AG20443 (cell line): Measurements from ENCODE around the gene CDK14.

Experiments used
- DNase-seq: peaks from one replicate; pipeline ENCODE4 v3.0.0; 2012; ENCODE audit warnings: low spot score, mixed read lengths

Gene CDK14

DNA sequence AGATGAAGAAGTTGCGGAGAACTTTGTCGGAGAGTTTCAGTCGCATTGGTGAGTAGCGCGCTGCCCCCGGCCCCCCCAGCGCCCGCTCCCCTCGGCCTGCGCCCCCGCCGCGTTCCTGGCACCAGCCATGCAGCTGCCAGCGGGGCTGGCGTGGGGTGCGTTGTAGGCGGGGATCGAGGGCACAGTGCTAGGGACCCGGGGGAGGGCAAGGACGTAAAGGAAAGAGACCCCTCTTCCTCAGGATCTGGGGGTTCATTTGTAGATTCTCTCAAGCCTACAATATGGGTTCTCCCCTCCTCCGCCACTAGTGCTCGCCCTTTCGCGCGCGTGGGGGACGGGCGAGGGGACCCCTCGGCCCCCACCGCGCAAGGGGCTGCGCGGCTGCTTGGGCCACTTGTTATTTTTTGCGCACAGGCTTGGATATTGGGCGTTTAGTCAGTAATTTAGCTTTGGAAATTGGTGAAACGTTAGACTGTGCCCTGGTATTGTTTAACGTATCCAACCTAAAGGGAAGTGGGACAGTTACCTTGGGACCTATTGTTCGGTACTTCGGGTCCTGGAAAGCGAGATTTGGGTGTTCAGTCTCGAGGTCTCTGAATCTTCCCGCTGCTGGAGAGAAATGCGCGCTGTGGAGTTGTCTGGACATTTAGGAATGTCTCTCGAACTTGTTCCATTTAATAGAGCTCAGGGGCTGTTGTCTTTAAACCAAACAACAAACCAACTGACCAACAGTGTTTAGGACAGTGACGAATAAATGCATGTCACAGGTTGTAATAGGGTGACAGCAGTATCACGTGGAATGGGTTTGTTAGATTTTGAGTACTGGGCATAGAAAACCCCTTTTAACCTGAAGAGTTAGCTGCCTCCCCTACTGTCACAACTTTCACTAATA is 796 bp downstream of the CDK14 start:
- peak; percentile 53 for DNase-seq

DNA sequence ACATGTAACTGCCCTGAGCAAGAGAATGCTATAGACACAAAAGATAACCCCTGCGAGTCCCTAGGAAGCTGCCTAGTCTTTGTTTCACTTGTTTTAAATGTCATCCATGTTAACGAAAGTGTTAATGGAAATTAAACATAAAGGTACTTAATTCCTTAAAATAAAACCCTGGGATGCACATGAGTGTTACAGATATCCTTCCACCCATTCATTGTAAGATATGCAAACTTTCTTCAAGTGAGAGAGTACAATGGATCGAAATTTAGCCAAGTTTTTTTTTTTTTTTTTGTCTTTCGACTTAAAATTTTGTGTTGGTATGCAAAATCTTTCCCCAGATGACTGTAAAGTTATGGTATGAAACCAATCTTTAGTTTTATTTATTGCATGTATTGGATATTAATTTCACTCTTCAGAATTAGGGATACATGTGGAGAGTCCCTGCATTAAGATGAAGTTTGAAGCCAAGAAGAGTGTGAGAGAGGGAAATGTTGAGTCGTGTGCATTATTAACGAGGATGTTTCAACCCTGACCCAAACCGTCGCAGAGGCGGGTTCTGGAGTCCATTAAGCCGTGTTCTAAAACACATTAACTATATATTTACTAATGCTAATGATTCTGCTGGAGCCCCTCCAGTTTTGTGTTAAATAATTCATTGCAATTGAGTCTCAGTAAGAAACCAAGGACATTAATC is 1.6 kb downstream of the CDK14 start:
- no peak for DNase-seq

DNA sequence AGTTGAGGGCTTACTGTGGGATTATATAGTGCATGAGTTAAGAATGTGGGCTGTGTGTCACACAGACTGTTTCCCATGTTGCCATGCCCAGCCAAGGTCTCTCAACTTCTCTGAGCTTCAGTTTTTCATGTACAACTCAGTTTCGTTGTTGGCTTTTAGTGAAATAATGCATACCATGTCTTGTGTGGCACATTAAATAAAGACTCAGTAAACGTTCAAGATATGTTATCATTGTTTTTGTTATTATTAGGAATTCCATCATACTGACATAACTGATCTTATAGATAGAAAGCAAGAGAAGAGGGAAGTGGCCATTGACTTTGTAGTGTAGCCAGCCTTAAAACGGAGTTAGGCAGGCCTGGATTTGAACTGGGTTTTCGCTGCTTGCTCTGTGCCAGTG is 2.9 kb downstream of the CDK14 start:
- DNase-seq = no peak

DNA sequence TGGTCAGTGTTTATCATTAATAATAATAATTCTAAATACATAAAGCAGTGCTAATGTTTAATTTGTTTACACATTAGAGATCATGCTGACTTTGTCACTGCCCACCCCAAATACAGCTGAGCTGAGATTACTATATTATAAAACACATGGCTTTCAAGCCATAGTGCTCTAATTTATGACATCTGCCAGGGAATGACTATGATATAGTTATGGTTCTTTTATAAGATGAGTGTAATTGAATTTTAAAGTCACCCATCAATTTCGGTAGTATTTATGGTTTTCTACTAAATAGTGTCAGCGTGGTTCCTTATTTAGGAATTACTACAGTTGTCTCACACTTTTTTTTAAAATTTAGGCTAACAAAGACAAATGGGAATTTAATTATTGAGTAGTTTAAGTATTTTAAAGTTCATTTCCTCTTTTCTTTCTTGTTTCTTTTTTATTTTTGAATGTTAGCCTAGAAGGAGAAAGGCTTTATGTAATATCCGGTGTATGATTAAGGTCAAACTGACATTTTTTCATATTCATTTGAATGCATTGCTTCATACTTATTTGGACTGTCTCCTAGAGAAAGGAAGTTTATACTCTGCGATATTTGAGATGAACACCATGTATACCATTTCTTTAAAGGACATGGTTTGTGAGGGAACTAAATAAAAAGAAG is 3.9 kb downstream of the CDK14 start:
- no peak for DNase-seq

DNA sequence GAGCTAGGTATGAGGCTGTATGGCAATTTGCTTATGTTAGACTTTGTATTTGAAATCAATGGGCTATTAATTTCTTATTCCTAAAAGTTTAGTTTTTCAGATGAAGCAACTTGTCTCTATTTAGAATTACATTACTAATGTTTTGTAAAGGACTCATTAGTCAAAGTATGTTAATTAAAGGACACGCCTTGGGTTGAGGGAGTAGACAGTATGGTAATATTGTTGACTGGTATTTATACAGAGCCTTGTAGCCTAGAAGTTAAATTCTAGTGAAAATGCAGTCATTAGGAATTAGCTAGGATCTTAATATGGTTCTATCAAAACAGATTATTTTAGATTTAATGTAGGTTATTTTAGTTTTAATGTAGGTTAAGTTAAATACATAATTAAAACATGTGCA is 6.2 kb downstream of the CDK14 start:
- no peak for DNase-seq

DNA sequence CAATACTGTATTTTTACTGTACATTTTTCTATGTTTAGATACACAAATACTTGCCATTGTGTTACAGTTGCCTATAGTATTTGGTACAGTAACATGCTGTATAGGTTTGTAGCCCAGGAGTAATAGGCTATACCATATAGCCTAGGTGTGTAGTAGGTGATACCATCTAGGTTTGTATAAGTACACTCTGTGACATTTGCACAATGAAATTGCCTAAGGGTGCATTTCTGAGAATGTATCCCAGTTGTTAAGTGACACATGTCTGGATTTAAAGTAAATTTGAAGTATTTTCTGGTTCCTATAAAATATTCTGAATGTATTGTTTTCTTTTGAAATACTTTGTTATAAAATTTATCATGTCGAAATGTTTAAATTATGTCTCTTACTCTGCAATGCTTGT is 7.2 kb downstream of the CDK14 start:
- DNase-seq = no peak

DNA sequence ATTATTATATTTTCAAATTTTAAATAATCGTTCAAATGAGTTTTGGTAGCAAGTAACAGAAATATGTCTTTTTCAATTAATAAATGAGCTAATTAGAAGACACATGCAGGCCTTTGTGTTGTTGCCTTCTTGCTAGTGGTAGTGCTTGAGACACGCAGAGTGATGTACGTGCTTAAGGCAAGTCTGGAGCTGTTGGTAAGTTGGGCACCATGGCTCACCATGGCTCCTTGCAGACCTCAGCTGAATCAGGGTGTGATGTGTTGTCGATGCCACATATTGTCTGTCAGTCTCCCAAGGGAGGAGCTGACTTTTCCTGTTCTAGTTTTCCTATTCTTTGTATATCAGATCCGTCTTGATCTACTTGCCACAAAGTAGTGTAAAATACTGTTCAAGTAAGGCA is 8.3 kb downstream of the CDK14 start:
- no peak for DNase-seq

DNA sequence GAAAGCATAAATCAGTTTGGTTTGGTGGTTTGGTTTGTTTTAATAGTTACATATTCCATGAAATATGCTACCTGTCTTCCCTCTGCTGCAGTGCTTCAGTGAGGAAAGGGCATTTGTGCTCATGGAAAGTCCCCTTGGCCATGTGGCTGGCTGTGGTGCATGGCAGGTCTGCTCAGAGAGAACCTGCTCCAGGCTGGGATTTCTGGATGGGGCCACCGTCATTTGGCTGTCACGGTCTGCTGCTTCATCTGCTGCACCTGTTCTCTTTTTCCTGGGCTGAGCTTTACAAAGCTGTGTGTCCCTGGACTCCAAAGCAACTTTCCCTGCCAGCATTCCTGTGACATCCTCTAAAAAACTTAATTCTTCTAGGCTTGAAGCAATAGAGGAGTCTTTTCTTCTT is 8.9 kb downstream of the CDK14 start:
- DNase-seq = no peak

DNA sequence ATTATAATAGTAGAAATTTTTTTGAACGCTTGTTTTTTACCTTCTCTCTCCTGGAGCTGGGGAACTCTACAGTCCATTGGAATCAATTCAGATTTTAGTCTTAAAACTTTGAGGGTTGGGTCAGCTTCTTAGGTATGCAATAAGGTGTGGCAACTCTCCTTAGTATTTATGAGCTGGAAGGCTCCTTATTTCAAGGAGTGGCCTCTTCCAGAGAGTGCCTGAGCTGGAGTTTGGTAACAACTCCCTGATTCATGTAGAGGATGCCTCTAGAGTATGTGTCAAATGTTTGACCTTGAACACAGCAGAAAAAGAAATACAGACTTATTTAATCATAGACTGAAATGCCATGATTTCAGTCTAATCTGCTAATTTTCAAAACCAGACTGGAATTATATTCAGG is 11.1 kb downstream of the CDK14 start:
- peak; percentile 19 for DNase-seq

DNA sequence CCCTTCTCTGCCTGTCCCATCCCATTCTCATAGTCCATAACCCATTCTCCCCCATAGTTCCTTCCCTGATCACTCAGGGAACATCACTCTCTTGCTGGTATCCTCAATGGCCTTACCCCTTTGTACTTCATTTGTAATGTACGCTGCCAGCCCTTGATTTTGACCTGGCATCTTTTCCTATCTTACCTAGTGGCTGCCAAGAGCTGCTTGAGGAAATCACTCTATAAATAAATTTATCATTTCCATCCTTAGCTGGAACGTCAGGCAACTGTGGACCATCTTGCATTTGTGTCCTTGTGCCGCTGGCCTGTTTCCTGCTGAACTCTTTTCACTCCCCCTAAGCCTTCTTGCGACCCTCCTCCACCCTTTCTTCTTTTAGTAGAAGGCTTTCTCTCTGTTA is 14.0 kb downstream of the CDK14 start:
- DNase-seq = no peak

DNA sequence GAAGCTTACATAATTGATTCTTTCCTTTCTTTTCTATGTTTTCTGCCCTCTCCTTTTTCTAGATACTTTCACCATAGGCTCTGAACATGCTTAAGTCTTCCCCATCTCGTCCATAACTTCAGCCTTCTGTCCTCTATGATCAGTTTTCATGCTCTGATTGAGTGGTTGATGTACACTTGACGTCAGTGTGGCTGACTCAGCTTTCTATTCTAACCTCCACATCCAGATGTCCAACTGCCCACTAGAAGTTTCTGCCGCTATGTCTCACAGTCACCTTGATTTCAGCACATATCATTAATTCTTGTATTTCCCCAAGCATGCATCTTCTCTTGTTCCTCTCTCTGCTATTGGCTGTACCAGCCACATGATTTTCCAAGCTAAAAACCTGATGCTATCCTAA is 15.0 kb downstream of the CDK14 start:
- DNase-seq = no peak

DNA sequence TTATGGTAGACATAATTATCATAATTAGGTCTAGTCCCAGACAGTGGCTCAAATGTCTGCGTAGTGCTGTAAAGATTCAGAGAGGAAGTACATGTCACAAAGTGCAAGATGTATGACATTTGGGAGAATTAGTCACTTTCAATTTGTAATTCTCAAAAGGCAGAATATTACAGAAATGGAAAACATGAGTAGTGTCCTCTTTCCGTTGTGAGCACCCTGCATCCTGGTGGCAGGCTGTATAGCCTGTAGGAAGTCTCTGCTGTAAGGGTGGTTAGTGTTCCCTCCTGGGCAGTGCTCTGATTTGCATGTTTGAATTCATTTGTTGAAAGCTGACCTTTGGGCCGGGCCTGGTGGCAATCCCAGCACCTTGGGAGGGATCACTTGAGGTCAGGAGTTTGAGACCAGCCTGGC is 17.0 kb downstream of the CDK14 start:
- peak; percentile 17 for DNase-seq

DNA sequence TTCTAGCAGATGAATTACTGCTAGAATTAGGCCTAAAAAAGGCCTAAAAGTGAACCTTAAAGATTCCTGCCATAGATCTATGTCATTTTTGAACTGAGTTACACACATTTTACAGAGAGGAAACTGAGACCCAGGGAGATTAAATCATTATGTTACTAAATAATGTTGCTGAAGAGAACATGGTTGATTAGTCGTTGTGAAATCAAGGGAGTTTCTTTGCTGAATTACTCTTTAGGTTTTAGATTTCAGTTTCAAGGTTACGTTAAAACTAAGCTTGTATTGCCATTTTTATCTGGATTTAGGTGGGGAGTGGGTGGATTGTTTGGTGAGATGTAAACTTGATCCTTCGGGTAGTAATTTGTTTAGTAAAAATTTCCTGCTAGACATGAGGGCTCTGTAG is 21.3 kb downstream of the CDK14 start:
- no peak for DNase-seq

DNA sequence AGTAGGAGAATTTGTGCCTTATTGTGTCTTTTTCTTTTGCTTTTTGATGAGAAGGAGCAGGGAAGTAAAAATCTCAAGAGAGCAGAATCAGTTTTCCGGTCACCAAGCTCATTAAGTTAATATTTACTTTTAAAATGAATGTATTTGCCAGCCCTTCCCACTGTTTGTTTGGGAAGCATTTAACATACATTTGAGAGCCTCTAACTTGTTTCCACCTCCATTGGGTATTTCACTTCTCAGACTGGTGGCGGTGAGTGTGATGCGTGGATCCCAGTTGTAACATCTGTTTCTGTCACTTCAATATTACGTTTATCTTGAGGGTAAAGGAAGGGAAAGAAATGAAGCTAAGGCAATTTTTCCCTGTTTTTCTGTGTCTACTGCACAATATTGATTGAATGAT is 22.8 kb downstream of the CDK14 start:
- DNase-seq = no peak

DNA sequence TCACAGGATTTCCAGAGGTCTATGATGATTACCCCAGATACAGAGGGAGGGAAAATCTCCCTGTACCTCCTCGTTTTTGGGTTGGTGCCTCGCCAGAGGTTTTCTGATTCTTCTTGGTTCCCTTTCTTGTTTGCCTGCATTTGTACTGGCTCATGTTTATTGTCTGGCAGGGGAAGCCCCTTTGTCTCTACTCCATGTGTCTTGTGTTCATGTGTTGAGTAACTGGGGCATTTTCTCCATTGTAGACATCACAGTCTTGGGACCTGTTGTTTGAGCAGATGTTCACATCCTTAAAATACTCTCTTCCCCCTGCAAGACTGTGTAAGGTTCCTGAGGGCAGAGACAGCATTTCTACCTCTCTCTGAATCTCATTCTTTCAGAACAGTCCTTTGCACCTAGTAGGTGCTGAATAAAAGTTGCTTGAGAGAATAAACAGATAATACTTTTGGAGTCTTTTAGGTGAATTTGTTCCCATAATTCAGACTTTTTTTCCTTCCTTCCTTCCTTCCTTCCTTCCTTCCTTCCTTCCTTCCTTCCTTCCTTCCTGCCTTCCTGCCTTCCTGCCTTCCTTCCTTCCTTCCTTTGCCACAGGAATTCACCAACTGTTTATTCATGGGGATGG is 25.1 kb downstream of the CDK14 start:
- DNase-seq = no peak

DNA sequence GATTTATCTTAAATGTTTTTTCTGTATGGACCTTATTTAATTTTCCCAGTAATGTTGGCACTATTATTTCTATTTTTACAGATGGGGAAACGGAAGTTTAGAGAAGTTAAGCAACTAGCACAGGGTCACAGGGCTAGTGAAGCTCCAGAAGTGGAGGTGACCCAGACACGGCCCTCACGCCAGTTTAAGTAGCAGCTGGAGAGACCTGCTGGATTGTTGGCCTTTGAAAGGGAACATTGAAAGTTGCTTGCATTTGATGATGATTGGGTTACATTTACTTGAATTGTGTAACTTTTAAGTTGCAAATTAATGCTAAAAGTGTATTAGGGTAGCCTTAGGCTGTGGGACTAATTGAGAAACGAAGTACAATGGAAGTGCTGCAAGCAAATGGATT is 25.6 kb downstream of the CDK14 start:
- no peak for DNase-seq

DNA sequence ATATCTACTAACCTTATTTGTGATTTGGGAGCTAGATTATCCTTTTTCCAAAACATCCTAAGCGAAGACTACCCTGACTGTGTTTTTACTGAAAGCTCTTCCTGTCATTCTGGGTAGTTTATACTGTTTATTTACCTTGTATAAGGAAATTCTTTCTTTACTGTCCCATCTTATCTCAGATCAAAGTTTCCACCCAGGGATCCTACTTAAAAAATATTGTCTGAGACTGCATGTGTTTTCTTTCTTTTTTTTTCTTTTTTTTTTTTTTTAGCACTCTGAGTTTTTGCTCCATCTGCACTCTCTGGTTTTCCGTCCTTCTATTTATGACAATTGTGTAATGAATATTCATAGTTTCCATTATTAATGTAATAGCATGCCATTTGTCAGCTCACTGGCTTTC is 26.5 kb downstream of the CDK14 start:
- DNase-seq = no peak

DNA sequence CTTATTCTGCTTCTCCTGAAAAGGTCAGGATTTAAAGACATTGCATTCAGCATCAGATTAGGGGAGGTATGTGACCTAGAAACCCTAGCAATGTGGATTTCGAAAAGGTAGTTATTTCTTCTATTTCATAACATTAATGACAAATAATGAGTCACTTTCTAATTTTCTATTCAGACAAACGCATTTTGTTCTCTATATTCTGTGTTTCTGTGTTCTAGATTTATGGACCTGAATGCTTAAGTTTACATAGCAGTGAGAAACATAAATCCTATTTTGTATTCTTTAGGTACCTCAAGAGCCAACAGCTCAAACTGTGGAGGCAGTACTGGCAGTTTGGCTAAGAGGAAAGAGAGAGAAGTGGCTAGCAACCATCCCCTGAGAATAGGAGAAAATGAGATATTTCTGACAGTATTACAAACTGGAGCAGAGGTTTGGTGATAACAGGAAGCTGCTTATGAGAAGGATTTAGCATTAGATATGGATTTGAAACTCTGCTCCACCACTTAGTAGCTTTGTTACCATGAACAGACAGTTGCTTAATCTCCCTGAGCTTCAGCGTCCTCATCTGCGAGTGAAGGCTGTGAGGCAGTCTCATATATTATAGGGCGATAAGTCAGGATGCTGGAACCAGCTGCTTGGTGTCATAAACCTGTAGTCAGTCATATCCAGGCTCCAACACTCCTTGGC is 28.2 kb downstream of the CDK14 start:
- peak; percentile 27 for DNase-seq

DNA sequence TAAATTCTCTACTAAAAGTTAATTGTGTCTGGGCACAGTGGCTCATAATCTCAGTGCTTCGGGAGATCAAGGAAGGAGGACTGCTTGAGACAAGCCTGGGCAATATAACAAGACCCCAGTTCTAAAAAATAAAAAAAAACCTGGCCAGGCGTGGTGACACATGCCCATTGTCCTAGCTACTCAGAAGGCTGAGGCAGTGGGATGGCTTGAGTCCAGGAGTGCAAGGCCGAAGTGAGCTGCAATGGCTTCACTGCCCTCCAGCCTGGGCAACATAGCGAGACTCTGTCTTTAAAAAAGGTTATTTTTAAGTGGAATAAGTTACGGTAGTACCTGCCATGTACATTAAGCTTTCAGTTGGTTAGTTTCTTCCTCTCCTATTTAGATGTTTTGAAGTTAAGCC is 28.9 kb downstream of the CDK14 start:
- no peak for DNase-seq

DNA sequence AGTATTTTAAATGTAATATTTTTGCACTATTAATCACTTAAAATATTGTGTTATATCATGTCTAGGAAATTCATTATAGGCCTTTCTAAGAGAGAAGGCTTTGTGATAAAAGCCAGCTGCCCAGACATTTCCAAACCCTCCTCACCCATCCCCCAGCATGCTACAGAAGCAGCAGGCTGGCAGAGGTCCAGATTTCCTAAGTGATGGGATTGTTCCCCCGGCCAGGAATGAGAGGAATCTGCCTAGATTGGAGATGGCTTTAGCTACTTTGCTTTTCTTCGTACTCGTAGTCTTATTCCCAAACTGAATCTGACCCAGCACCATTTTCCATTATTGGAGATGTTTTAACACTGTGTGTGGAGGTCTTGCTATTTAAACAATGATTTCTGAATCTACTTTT is 29.4 kb downstream of the CDK14 start:
- peak; percentile 14 for DNase-seq

DNA sequence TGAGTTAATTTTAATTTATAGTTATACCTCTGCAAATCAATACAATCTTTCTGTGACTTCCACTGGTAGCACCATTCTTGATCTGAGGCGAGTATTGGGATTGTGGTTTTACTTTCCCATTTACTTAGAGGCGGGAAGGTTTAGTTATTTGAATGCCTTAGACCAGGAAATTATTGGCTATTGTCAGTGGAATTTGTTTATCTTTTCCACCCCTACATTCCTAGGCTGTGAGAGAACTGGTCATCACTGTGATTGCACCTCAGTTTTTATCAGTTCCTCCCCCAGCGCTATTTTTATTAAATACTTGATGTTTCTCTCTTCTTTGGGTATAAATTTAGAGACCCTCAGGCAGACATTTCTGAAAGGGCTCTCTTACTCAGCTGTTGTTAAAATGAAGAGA is 29.9 kb downstream of the CDK14 start:
- DNase-seq = peak; percentile 48

DNA sequence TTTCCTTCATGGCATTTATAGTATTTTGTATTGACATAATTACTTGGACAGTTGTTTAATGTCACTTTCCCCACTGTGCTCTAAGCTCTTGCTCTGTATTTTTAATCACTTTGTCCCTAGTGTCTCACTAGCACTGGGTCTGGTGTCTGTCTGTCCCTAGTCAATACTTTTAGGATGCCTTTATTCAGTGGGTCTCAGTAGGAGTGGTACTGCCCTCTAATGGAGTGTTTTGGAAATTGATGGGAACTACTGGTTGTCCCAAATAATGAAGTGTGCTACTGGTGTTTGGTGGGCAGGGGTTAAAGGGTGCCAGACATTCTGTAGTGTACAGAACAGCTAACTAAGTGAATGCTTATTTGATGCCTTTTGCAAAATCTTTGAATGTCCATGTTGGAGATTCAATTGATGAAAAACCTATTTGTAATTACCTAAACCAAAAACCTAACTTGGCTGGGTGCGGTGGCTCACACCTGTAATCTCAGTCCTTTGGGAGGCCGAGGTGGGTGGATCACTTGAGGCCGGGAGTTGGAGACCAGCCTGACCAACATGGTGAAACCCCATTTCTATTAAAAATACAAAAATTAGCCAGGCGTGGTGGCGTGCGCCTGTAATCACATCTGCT is 33.3 kb downstream of the CDK14 start:
- peak; percentile 61 for DNase-seq
